Limb (tissue), 2 donors: ENCODE measurements around the gene PHF5A.
A peak's percentile ranks its signal among the peaks of the same experiment; 100 is the strongest.
"Not testable (repeated sequence)": the region's sequence is repeated elsewhere in the genome, so short reads cannot be mapped to it uniquely, and the experiment has no call there.

Source experiments
- DNase-seq, 2 donors: peaks; one replicate each; pipeline ENCODE4 v3.0.0-alpha.2; 2016; ENCODE audit errors: extremely low spot score in 2 of 2

The PHF5A gene

GRCh38 chr22:41447435-41448188 is 20.9 kb downstream of the PHF5A start:
- peak; percentile 69 to 87 for DNase-seq

GRCh38 chr22:41446639-41447434 is 21.7 kb downstream of the PHF5A start, which contains the start of gene TOB2:
TSS of gene TOB2 (minus strand) at chr22:41446801. CDS start at chr22:41437345, 9,456 bp downstream.
- DNase-seq = peak; percentile 93 to 97

GRCh38 chr22:41446057-41446501 is 22.4 kb downstream of the PHF5A start:
- no peak for DNase-seq

GRCh38 chr22:41445129-41446056 is 23.1 kb downstream of the PHF5A start:
- peak; percentile 12 to 37 for DNase-seq

- DNase-seq = peak; percentile 96 to 99
These were observed 23.9 kb downstream of the PHF5A start for GRCh38 chr22:41444360-41445128.

GRCh38 chr22:41442240-41442792 is 26.2 kb downstream of the PHF5A start:
- no peak for DNase-seq

- DNase-seq = not testable (repeated sequence)
These were observed 28.0 kb downstream of the PHF5A start for GRCh38 chr22:41440511-41440910.

- no peak for DNase-seq
These were observed 31.3 kb downstream of the PHF5A start for GRCh38 chr22:41437198-41437597.

- DNase-seq = no peak
These were observed 32.0 kb downstream of the PHF5A start for GRCh38 chr22:41436322-41437113.

- DNase-seq = no peak
These were observed 32.9 kb downstream of the PHF5A start for GRCh38 chr22:41435560-41435959.

- not testable (repeated sequence) for DNase-seq
These were observed 34.0 kb downstream of the PHF5A start for GRCh38 chr22:41434361-41435003.

GRCh38 chr22:41433480-41433879 is 35.0 kb downstream of the PHF5A start:
- DNase-seq = not testable (repeated sequence)

- DNase-seq = no peak
These were observed 36.8 kb downstream of the PHF5A start for GRCh38 chr22:41431656-41432055.

- no peak for DNase-seq
These were observed 38.5 kb downstream of the PHF5A start for GRCh38 chr22:41429951-41430332.

- DNase-seq = no peak
These were observed 39.1 kb downstream of the PHF5A start for GRCh38 chr22:41429232-41429950.

GRCh38 chr22:41425660-41426365 is 42.7 kb downstream of the PHF5A start:
- DNase-seq = no peak

- DNase-seq = no peak
These were observed 49.8 kb downstream of the PHF5A start for GRCh38 chr22:41418717-41419116.
